Mucosa of descending colon (tissue), 3 donors: ENCODE measurements around the gene TP63. TPM values are rescaled to one million over a fixed set of nuclear protein-coding genes. Genes with fewer than 3 reads are reported as not detected.
A peak's percentile ranks its signal among the peaks of the same experiment; 100 is the strongest.

Source experiments
- ATAC-seq: fragments of 200-7000 bp; cut with Tn5 transposase; one replicate; pipeline ENCODE4 v1.9.1; 2020; ENCODE audit warnings: mild to moderate bottlenecking, moderate library complexity
- DNase-seq, 3 donors: peaks; one replicate each; pipeline ENCODE4 v3.0.0-alpha.2; 2020
- H3K36me3 ChIP-seq: fragments of 200-600 bp; one replicate; pipeline ENCODE4 v1.8.0; 2021; ENCODE audit warnings: low read depth, mild to moderate bottlenecking
- H3K4me1 ChIP-seq: fragments of 200-600 bp; one replicate; pipeline ENCODE4 v1.8.0; 2021; ENCODE audit warnings: low read depth, mild to moderate bottlenecking
- H3K4me3 ChIP-seq: fragments of 200-600 bp; one replicate; pipeline ENCODE4 v1.8.0; 2021; ENCODE audit warnings: mild to moderate bottlenecking
- H3K9me3 ChIP-seq: fragments of 200-600 bp; one replicate; pipeline ENCODE4 v1.8.0; 2021; ENCODE audit warnings: mild to moderate bottlenecking
- intact Hi-C, 2 donors: fragments of 100-400 bp; cut with DNase I in 1 of 2; cut with micrococcal nuclease in 1 of 2; formaldehyde crosslinking; loops; one replicate each; pipeline versions ENCODE4 v1.11.0 to v1.11.1; 2022; cut with DNase I, micrococcal nuclease
- total RNA-seq, 3 donors: library from RNA; stranded (reverse); fragmentation: NEBNext Ultra II Directional in 2 of 3; extraction: Animal tissue kit (Norgen Biotek cat#: 25700) in 2 of 3; gene quantifications; one replicate each; pipeline versions ENCODE4 v1.2.1 to v1.2.4, GENCODE V29; 2021 to 2023
- TF ChIP-seq, protein P1 (sequence below): fragments of 200-600 bp; IDR thresholded peaks from one replicate; pipeline ENCODE4 v1.8.0; 2022; ENCODE audit warnings: antibody characterized with exemption, mild to moderate bottlenecking
- donor health status: DM: no; HTN: no; CAD: no; lungs with moderate emphysema.
- donor health status: DM: no; HTN: no; CAD: no.
- donor health status: DM: no; HTN: yes; CAD: no.

TP63 gene
- total RNA-seq, 3 donors from 2014 or later: 0.31 to 0.57 TPM; not detected in 1

GRCh38 chr3:189629803-189630455 lies 1.3 kb upstream of the TP63 start:
- H3K36me3 ChIP-seq: no peaks in the 10 kb centered on the region
- ATAC-seq: no peak
- no peaks in the 10 kb centered on the region for H3K4me1 ChIP-seq
- H3K9me3 ChIP-seq: no peaks in the 10 kb centered on the region
- TF ChIP-seq, protein P1, sequence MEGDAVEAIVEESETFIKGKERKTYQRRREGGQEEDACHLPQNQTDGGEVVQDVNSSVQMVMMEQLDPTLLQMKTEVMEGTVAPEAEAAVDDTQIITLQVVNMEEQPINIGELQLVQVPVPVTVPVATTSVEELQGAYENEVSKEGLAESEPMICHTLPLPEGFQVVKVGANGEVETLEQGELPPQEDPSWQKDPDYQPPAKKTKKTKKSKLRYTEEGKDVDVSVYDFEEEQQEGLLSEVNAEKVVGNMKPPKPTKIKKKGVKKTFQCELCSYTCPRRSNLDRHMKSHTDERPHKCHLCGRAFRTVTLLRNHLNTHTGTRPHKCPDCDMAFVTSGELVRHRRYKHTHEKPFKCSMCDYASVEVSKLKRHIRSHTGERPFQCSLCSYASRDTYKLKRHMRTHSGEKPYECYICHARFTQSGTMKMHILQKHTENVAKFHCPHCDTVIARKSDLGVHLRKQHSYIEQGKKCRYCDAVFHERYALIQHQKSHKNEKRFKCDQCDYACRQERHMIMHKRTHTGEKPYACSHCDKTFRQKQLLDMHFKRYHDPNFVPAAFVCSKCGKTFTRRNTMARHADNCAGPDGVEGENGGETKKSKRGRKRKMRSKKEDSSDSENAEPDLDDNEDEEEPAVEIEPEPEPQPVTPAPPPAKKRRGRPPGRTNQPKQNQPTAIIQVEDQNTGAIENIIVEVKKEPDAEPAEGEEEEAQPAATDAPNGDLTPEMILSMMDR: no peak
- intact Hi-C loops: no loop called here
- no peak overlapping the region for H3K4me3 ChIP-seq
- DNase-seq: no peak

- TF ChIP-seq, protein P1: no peak
- ATAC-seq (peak; percentile 43), DNase-seq (no peak)
- no peaks in the 10 kb centered on the region for H3K36me3 ChIP-seq
- no peaks in the 10 kb centered on the region for H3K4me1 ChIP-seq
- no peak overlapping the region for H3K4me3 ChIP-seq
- no peaks in the 10 kb centered on the region for H3K9me3 ChIP-seq
- intact Hi-C loops: no loop called here
These were observed 319 bp upstream of the TP63 start for GRCh38 chr3:189630767-189631372.

DNA sequence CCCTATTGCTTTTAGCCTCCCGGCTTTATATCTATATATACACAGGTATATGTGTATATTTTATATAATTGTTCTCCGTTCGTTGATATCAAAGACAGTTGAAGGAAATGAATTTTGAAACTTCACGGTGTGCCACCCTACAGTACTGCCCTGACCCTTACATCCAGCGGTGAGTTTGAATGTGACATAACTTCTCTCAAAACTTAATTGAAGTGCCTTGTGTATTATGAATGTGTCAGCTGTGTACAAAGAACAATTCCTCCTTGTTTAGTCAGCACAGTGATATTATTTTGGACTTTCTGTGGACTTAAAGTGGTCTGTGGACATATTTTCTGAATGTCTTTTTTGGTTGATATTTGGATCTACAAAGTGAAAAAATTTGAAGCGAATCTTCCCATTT lies 220 bp downstream of the TP63 start:
- Histone ChIP-seq H3K4me3 (no peak overlapping the region), H3K9me3 (no peaks in the 10 kb centered on the region), H3K36me3 (no peaks in the 10 kb centered on the region), H3K4me1 (no peaks in the 10 kb centered on the region)
- DNase-seq (no peak), ATAC-seq (no peak)
- intact Hi-C loops: no loop called here
- TF ChIP-seq, protein P1: no peak

GRCh38 chr3:189632242-189632641 lies 1.1 kb downstream of the TP63 start:
- intact Hi-C loops: no loop called here
- ATAC-seq: no peak
- H3K4me3 ChIP-seq: no peak overlapping the region
- H3K4me1 ChIP-seq: no peaks in the 10 kb centered on the region
- no peak for DNase-seq
- H3K9me3 ChIP-seq: no peaks in the 10 kb centered on the region
- H3K36me3 ChIP-seq: no peaks in the 10 kb centered on the region
- TF ChIP-seq, protein P1: no peak

DNA sequence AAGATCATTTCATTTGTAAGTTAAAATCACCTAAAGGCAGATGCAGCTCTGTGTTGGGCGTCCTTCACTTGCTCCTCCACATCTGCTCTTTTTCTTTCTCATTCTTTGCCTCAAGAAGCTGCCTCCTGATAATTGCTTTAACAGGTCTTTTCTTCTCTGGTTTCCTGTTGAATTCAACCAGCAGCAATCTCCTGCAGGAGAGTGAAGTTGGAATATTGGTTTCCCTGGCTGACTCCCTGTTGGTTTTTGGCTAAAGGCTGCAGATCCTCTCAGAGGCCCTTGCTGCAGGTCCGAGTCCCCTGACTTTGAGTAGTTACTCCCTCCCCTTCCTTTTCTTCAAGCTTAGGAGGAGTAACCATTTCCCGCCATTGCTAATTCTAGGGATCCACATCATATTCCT lies 4.2 kb downstream of the TP63 start:
- ATAC-seq: no peak
- Histone ChIP-seq H3K36me3 (no peaks in the 10 kb centered on the region), H3K4me3 (no peak overlapping the region), H3K4me1 (no peaks in the 10 kb centered on the region), H3K9me3 (no peaks in the 10 kb centered on the region)
- DNase-seq: no peak
- TF ChIP-seq, protein P1: no peak
- intact Hi-C loops: no loop called here
